IMR-90 (cell line): ENCODE data around the gene TRIM6. TPM values are rescaled to one million over a fixed set of nuclear protein-coding genes. Genes with fewer than 3 reads are reported as not detected.

Experiments
- ATAC-seq: fragments of 200-7000 bp; cut with Tn5 transposase; 2 replicates; pipeline ENCODE4 v1.9.1; 2020; ENCODE audit warnings: low read depth, mild to moderate bottlenecking, moderate library complexity
- BruUV-seq: library from RNA; stranded (reverse); fragments of 400-500 nt; replicated peaks from 2 replicates; lab custom pipeline; 2021; lab: Mats Ljungman, UMichigan
- CTCF ChIA-PET: fragments of 300-600 bp; formaldehyde crosslinking; extraction: SDS; loops from one replicate; lab custom pipeline; 2021; ENCODE audit warnings: antibody characterized with exemption; lab: Yijun Ruan, JAX
- POLR2A ChIA-PET: fragments of 300-600 bp; sonication (Branson Sonifier 250); formaldehyde crosslinking; loops from one replicate; lab custom pipeline; 2022; ENCODE audit warnings: antibody characterized with exemption; ENCODE audit not compliant: unreplicated experiment; lab: Charles Lee
- DNase-seq: peaks from one replicate; pipeline ENCODE4 v3.0.0; 2013
- H2AFZ ChIP-seq: replicated peaks from 2 replicates; pipeline ENCODE3; 2013; ENCODE audit warnings: low read length, mild to moderate bottlenecking; ENCODE audit not compliant: poor library complexity
- H2AK5ac ChIP-seq: 2 replicates; pipeline ENCODE4 v1.6.1; 2013; ENCODE audit warnings: low read depth, low read length, inconsistent platforms
- H2AK9ac ChIP-seq: replicated peaks from 2 replicates; pipeline ENCODE3; 2013; ENCODE audit warnings: mild to moderate bottlenecking, low read depth, low read length, moderate library complexity; ENCODE audit not compliant: poor library complexity
- H2BK120ac ChIP-seq: 2 replicates; pipeline ENCODE4 v1.6.1; 2013; ENCODE audit warnings: low read depth, low read length, inconsistent platforms
- H2BK15ac ChIP-seq: 3 replicates; pipeline ENCODE4 v1.6.1; 2013; ENCODE audit warnings: low read depth, low read length, inconsistent platforms
- H2BK20ac ChIP-seq: 2 replicates; pipeline ENCODE4 v1.6.1; 2013; ENCODE audit warnings: low read depth, mild to moderate bottlenecking, inconsistent platforms, low read length, moderate library complexity
- H2BK5ac ChIP-seq: 2 replicates; pipeline ENCODE4 v1.6.1; 2013; ENCODE audit warnings: mild to moderate bottlenecking, low read depth, low read length, inconsistent platforms; ENCODE audit not compliant: poor library complexity, severe bottlenecking
- H3K14ac ChIP-seq: replicated peaks from 2 replicates; pipeline ENCODE4 v1.6.1; 2013; ENCODE audit warnings: low read depth, low read length, inconsistent platforms
- H3K18ac ChIP-seq: 2 replicates; pipeline ENCODE4 v1.6.1; 2013; ENCODE audit warnings: low read depth, low read length, control low read depth
- H3K23ac ChIP-seq: 2 replicates; pipeline ENCODE4 v1.6.1; 2013; ENCODE audit warnings: low read depth, low read length, inconsistent platforms
- H3K27ac ChIP-seq: 2 replicates; pipeline ENCODE4 v1.5.1; 2013; ENCODE audit warnings: mild to moderate bottlenecking, control low read depth, low read length; ENCODE audit not compliant: insufficient read depth
- H3K27me3 ChIP-seq: 2 replicates; pipeline ENCODE4 v1.6.1; 2013; ENCODE audit warnings: low read length; ENCODE audit not compliant: control insufficient read depth, insufficient read depth
- H3K36me3 ChIP-seq: 2 replicates; pipeline ENCODE4 v1.6.1; 2013; ENCODE audit warnings: low read length, mixed read lengths; ENCODE audit not compliant: control insufficient read depth, insufficient read depth
- H3K4ac ChIP-seq: 2 replicates; pipeline ENCODE4 v1.6.1; 2013; ENCODE audit warnings: low read depth, low read length, inconsistent platforms
- H3K4me1 ChIP-seq: 2 replicates; pipeline ENCODE4 v1.6.1; 2013; ENCODE audit warnings: low read length, mixed read lengths; ENCODE audit not compliant: control insufficient read depth, insufficient read depth
- H3K4me2 ChIP-seq: 2 replicates; pipeline ENCODE4 v1.6.1; 2013; ENCODE audit warnings: low read depth, mild to moderate bottlenecking, control low read depth, low read length, moderate library complexity
- H3K4me3 ChIP-seq: 2 replicates; pipeline ENCODE4 v1.5.1; 2013; ENCODE audit warnings: low read depth, mild to moderate bottlenecking, control low read depth, low read length, moderate library complexity; ENCODE audit not compliant: insufficient read depth
- H3K56ac ChIP-seq: 2 replicates; pipeline ENCODE4 v1.6.1; 2013; ENCODE audit warnings: low read length, inconsistent platforms; ENCODE audit not compliant: insufficient read depth; ENCODE audit errors: extremely low read depth
- H3K79me1 ChIP-seq, 2 experiments: 2 replicates each; pipeline ENCODE4 v1.6.1; 2013; ENCODE audit warnings: low read length in 2 of 2, inconsistent platforms in 1 of 2, low read depth in 1 of 2
- H3K9ac ChIP-seq: 2 replicates; pipeline ENCODE4 v1.6.1; 2013; ENCODE audit warnings: low read depth, low read length, control low read depth
- H3K9me1 ChIP-seq: 2 replicates; pipeline ENCODE4 v1.6.1; 2013; ENCODE audit warnings: low read length, inconsistent platforms; ENCODE audit not compliant: insufficient read depth
- H3K9me3 ChIP-seq: 2 replicates; pipeline ENCODE4 v1.6.1; 2013; ENCODE audit warnings: low read length; ENCODE audit not compliant: control insufficient read depth, insufficient read depth
- H4K20me1 ChIP-seq: 2 replicates; pipeline ENCODE4 v1.6.1; 2013; ENCODE audit warnings: low read length, inconsistent platforms; ENCODE audit not compliant: insufficient read depth
- H4K5ac ChIP-seq: 2 replicates; pipeline ENCODE4 v1.6.1; 2013; ENCODE audit warnings: mild to moderate bottlenecking, low read depth, low read length, control low read depth
- H4K8ac ChIP-seq, 2 experiments: 2 replicates each; pipeline ENCODE4 v1.6.1; 2013; ENCODE audit warnings: low read depth in 2 of 2, low read length in 2 of 2, control low read depth in 1 of 2, inconsistent platforms in 1 of 2
- H4K91ac ChIP-seq: 2 replicates; pipeline ENCODE4 v1.6.1; 2013; ENCODE audit warnings: low read depth, low read length, inconsistent platforms; ENCODE audit not compliant: insufficient read depth
- CEBPB ChIP-seq: IDR thresholded peaks from 2 replicates; pipeline ENCODE4 v1.6.1; 2012; ENCODE audit warnings: low read depth, low read length, improper control_type of control experiment
- MAZ ChIP-seq: IDR thresholded peaks from 2 replicates; pipeline ENCODE4 v1.6.1; 2012; ENCODE audit warnings: low read depth, mild to moderate bottlenecking, low read length, improper control_type of control experiment, moderate library complexity, borderline replicate concordance
- WGBS, 2 experiments: methylation state at CpG; one replicate each; pipeline versions ENCODE4 v1.1.5 to v1.1.7; 2013; ENCODE audit warnings: missing lambda C conversion rate in 2 of 2; ENCODE audit not compliant: insufficient read length in 1 of 2; ENCODE audit errors: extremely low coverage in 2 of 2; 5-methylcytosine and 5-hydroxymethylcytosine counted together
- dilution Hi-C: fragments of 300-500 bp; cut with HindIII; formaldehyde crosslinking; loops from one replicate; pipeline ENCODE4 v1.14.3; 2018; ENCODE audit warnings: low sequenced_read_pairs; ENCODE audit not compliant: unreplicated experiment
- in situ Hi-C: fragments of 300-500 bp; cut with MboI; formaldehyde crosslinking; loops from 3 replicates; pipeline ENCODE4 v1.14.3; 2019; ENCODE audit warnings: low sequenced_read_pairs, inconsistent platforms, mixed read lengths
- intact Hi-C: fragments of 100-400 bp; cut with micrococcal nuclease; formaldehyde crosslinking; loops from 2 replicates; pipeline ENCODE4 v1.10.0; 2022
- polyA plus RNA-seq, 3 experiments: library from polyadenylated mRNA; depleted of rRNA; stranded (reverse); fragments of >200 nt; gene quantifications; 2 replicates each; pipeline ENCODE4 v1.2.3, GENCODE V29; 2012; ENCODE audit warnings: low replicate concordance in 1 of 3
- total RNA-seq: library from RNA; depleted of rRNA; stranded (reverse); fragments of >200 nt; gene quantifications from 2 replicates; pipeline ENCODE4 v1.2.3, GENCODE V29; 2012

Gene TRIM6
- total and polyA plus RNA-seq, 2 of the 4 experiments (the other 2 are of a cell fraction): 3.9 to 4.7 TPM

- dilution Hi-C loops: no loop called here
- H2AK5ac ChIP-seq: no peak overlapping the region
- POLR2A ChIA-PET: no interaction called here
- H3K36me3 ChIP-seq: peaks cover 3% of the 10 kb centered on the region
- DNase-seq (no peak), ATAC-seq (no peak)
- no peak overlapping the region for H2BK120ac ChIP-seq
- no CpG with 5 or more reads among the region's 3 CpGs for WGBS, 2 experiments
- no peak overlapping the region for H3K9ac ChIP-seq
- no peak overlapping the region for H2BK5ac ChIP-seq
- no peak overlapping the region for H3K23ac ChIP-seq
- H2BK15ac ChIP-seq: no peak overlapping the region
- TF ChIP-seq CEBPB (no peak), MAZ (no peak)
- no peak overlapping the region for H2AK9ac ChIP-seq
- CTCF ChIA-PET: no interaction called here
- H3K4me2 ChIP-seq: no peak overlapping the region
- no peaks in the 10 kb centered on the region for H3K9me1 ChIP-seq
- no peak overlapping the region for H4K5ac ChIP-seq
- no peaks in the 10 kb centered on the region for H3K9me3 ChIP-seq
- H3K4me3 ChIP-seq: no peak overlapping the region
- BruUV-seq: no TSS peak
- H3K79me1 ChIP-seq: no peaks in the 10 kb centered on the region
- H3K27me3 ChIP-seq: no peaks in the 10 kb centered on the region
- H3K4ac ChIP-seq: no peak overlapping the region
- H4K8ac ChIP-seq: no peak overlapping the region
- no peak overlapping the region for H3K18ac ChIP-seq
- H3K27ac ChIP-seq: no peak overlapping the region
- H3K56ac ChIP-seq: no peak overlapping the region
- no peaks in the 10 kb centered on the region for H4K20me1 ChIP-seq
- intact Hi-C loops: no loop called here
- in situ Hi-C loops: no loop called here
- H3K4me1 ChIP-seq: 0 out of 2 replicates have a peak, but pooled peaks cover 1% of the 10 kb centered on the region
- no peak overlapping the region for H4K91ac ChIP-seq
- H2AFZ ChIP-seq: no peak overlapping the region
- no peak overlapping the region for H3K14ac ChIP-seq
- H2BK20ac ChIP-seq: no peak overlapping the region
Observed at GRCh38 chr11:5646139-5646538, 49.7 kb downstream of the TRIM6 start.
